Left renal cortex interstitium (tissue), 4 donors: ENCODE data around the gene AKT1S1. TPM values are rescaled to one million over a fixed set of nuclear protein-coding genes. Genes with fewer than 3 reads are reported as not detected.
A peak's percentile ranks its signal among the peaks of the same experiment; 100 is the strongest.

Experiments
- DNase-seq, 4 donors: peaks; one replicate each; pipeline ENCODE4 v3.0.0-alpha.2; 2013; ENCODE audit warnings: low read depth in 4 of 4, low spot score in 2 of 4, missing footprints in 1 of 4
- polyA plus RNA-seq, 4 donors: library from polyadenylated mRNA; unstranded; fragments of 120-200 nt; gene quantifications; one replicate each; pipeline ENCODE4 v1.2.1, GENCODE V29; 2013; ENCODE audit not compliant: insufficient read length in 4 of 4

Gene AKT1S1
- polyA plus RNA-seq, 4 donors: 27.4 to 49.0 (median 39.7) TPM

DNA sequence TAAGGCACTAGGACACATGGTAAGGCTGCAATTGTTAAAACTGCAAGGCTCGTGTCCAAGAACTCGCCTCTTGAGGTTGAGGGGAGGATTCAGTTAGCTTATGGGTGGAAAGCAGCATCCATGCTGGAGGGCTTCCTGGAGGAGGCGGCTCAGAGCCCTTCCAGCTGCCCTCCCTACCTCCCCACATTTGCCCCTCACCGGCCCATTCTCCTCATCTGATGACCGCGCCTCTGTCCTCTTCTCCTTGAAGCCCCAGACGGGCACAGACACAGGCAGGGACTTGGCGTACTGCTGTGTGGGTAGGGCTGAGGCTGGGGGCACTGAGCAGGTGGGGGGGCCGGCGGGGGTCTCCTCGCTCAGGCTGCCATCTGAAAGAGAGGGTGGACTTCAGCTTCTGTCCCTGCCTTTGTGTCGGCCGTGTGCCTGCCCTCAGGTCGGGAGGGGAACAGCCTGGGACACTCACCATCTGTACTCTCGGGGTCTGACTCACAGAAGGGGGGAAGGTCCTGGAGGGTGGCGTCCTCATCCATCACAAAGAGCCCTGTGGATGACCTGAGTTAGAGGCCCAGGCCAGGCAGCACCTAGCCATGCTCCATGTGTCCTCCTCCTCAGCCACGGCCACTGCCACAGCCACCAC is 5.7 kb downstream of the AKT1S1 start:
- DNase-seq: no peak

DNA sequence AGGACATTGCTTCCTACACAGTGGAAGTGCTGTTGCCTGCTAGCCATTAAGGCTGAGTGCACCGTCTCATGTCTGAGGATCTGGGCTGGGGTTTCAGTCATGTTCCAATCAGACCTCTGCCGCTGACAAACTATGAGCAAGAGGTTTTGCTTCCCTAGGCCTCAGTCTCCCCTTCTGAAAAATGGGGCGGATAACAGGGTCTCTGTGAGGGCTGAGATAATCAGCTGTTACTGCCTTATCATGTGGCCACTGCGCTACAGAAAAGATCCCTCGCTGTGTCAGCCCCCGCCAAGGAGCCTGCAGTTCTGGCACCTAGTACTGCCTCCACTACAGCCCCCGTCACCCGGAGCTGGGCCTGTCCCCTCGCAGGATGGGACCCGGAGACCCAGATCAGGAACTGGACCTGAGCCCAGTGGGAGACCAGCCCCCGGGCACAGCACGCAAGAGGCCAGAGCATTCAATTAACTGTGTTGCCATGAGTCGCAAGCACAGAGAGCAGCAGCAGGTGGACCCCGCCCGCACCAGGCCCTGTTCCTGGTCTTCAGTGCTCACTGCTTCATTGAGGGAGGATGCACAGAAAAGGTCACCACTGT is 6.8 kb downstream of the AKT1S1 start:
- no peak for DNase-seq

DNA sequence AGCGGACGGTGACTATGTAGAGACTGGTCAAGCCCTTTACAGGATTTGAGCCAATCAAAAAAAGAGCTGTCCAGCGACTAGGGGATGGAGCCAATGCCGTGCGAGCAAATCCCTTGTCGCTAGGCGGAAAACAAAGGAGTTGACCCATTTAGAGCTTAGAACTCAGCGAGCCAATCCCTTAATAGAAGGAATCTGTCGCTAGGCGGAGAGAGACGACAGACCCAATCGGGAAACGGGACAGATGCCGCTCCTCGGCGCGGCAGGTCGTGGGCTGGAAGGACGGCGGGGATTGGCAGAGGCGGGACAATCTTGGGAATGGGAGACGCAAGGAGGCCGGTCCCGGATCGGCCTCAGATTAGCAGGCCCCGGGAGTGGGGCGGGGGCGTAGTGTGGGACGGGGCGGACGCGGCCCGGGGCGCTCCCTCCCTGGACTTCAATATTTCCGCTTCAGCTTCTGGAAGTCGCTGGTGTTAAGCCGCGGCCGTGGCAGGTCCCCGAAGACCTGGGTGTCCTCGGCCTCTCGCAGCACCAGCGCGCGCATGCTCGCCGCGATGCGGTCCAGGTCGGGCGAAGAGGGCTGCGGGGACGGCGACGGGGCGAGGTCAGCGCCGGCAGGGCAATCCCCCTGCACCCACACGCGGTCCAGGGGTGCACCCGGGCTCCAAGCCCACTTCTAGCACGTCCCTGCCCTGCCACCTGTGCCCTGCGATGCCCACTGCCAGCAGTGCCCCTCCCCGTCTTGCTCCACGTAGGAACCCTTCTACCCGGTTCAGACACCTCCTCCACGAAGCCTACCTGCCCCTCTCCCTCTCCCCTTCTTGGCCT is 7.5 kb downstream of the AKT1S1 start:
- peak; percentile 98 to 100 (median 98) for DNase-seq

DNA sequence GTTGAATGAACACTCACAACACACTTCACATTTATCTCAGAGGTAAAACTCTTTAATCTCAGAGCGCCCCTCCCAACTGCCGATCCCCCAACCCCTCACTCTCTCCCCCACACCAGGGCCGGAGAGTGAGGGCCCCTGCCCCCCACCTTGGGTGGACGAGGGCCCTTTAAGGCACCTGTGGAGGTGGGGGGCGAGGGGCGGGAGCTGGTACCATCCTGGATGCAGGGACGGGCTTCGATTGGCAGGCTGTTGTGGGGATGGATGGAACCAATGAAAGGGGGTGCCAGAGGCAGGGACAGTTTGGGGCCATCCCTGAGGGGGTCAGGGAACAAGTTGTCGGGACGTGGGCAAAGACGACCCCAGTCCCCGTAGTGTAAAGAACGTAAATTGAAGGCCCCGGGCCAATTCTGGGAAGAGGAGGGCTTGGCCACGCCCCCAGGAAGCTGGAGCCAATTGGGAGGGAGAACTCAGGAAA is 8.1 kb downstream of the AKT1S1 start:
- no peak for DNase-seq

DNA sequence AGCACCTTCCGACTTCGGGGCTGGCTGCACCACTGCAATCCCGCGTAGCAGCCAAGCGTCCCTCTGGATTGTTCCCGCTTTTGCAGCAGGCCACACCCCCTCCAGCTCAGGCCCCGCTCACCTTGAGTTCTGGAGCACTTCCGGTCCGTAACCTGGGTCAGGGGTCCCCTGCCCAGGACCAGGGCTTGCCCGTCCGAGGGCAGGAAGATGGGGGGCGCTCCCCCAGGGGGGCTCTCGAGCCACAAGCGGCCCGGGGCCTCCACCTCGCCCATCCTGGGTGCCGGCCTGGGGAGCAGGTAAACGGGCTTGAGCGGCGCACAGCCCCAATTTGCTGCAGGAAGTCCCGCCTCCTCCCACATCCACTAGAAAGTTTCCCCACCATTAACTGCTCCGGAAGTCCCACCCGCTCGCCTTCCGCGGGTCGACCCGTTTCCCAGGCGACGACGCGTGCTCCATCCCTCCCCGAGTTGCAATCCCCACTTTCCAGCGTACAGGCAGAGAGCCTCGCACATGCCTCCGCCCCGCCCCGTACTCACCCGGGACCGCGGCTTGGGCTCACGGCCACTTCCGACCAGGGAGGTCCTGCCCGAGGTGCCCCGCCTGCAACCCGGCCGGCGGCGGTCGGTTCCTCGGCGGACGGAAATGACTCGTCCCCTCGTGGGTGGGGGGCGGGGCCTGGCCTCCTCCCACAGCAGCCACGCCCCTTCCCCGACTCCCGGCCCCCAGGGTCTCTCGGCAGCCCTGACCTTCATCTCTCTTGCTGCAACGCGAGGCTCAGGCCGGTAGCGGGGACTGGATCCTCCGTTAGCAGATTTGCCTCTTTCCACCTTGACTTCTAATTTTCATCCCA is 10.0 kb downstream of the AKT1S1 start, which contains the start of gene PNKP:
TSS of gene PNKP (minus strand) at position 644 of the 850 bp plus-strand sequence. CDS start at position 272, 372 bp downstream.
- peak; percentile 84 to 88 (median 88) for DNase-seq

DNA sequence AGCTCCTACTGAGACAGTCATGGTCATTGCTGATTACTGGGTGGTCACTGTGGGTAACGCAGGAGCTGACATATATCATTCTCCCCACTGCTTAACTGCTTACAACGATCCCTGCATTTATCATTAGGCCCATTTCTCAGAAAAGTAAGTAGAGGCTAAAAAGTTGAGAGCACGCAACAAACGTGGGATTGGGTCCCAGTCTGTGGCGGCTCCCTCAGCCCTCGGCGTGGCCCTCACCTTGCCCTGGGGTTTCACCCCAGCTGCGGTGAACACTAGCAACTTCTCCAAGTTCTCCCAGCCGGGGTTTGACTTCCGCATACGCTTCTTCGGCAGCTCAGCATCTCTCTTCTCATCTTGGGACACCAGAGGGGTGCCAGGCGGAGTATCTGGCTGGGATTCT is 12.3 kb downstream of the AKT1S1 start:
- no peak for DNase-seq

DNA sequence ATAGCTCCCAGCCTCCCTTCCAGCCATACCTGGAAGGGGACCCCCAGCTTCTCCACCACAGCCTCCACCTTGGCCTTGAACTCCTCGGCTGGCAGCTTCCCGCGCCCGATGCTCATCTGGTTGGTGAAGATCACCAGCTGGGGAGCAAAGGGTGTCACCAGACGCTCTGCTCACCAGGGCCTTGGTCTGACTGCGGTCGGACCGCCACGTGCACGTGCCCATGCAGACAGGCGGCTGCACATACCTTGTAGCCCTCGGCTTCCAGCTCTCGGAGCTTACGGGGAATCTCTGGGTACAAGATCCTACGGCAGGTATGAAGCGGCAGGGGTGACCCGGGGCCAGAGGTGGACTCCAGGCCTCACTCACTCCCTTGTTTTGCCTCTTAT is 13.2 kb downstream of the AKT1S1 start:
- no peak for DNase-seq

DNA sequence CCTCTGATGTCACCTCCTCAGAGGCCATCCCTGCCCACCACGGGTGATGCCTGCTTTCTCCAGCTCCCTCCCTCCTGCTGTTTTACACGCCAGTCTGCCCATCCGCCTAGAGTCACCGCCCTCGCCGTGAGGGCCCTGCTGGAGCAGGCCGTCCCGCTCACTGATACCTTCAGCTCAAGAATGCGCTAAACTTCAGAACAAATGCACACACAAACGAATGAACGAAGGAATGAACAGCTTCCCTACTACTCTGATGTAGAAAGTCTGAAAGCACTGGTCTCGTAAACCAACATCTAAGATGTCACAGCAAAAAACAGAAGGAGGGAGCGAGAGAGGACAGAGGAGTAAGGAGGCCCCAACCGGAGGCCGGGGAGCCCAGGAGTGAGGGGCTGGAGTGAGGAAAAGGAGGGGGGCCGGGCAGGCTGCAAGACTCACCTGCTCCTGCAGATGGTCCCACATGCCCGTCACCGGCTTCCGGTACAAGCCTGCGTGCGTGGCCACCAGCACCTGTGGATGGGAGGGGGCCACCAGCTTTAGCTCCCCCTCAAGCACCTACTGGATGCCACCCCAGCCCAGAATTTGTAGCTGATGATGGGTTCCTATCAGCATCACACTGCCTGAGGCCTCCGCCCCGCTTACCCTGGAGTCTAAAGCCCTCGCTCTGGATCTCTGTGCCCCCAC is 13.8 kb downstream of the AKT1S1 start:
- no peak for DNase-seq

DNA sequence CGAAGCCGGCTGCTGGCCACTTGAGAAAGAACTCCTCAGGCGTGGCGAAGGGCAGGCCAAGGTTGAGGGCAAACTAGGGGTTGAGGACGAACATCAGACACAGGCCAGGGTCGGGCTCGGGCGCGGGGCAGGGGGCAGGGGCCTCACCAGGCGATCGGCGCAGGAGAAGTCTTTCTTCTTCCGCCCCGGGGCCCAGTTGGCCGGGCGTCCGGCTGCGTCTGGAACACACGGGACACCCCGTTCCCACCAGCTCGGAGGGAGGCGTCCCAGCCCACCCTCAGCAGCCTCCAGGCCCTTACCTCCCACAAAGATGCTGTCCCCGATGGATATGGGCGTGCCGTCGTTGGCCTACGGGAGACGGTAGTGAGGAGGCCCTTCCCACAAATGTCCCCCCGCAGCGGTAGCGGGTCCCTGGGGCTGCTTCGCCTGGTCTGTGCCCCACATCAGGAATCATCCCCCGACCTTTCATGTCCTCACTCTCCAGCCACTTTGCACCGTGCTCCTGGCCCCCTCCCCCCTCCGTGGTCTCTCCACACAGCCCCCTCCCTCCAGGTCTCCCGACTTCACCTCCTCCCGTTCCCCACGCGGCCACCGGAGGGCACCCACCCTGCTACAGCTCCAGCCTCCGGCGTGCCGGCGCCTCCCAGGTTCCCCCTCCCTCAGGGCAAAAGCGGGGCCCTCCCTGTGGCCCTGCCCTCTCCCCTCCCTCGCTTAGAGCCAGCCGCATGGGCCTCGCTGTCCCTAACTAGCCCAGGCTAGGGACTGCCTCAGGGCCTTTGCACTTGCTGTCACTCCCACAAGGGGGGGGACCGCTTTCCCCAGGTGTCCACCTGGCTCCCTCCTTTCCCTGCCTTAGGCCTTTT is 14.5 kb downstream of the AKT1S1 start:
- DNase-seq: no peak

DNA sequence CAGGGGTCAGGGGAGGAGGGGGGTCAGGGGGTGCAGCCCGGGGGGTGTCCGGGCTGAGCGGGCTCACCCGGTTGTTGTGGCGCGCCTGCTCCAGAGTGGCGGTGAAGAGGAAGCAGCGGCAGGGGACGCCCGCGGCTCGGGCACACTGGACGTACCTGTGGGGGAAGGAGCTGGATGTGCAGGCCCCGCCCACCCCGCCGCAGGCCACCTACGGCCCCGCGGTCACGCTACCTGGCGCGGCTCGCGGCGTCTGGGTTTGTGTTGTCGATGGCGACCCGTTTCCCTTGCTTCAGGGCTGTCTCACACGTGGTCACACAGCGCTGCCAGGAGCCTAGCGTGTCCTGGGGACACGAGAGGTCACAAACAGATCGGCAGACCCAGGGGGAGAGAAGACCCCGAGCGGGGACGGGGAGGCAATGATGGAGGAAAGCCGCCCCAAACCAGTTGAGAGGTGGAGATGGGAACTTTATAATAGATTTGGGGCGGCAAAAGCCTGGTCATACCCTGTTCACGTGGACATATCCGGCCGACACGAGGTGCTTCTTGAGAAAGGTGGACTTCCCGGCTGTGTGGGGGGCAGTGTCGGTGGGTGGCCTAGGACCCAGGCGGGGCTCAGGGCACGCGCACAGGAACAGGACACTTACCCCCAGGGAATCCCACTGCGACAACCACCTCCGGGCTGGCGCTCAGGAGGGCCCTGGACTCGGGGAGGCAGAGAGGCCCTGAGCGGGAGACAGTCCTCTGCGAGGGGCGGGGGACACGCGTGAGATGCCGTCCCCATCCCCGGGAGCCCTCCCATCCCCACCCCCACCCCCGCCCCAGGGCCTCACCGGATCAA is 15.4 kb downstream of the AKT1S1 start:
- DNase-seq: no peak

DNA sequence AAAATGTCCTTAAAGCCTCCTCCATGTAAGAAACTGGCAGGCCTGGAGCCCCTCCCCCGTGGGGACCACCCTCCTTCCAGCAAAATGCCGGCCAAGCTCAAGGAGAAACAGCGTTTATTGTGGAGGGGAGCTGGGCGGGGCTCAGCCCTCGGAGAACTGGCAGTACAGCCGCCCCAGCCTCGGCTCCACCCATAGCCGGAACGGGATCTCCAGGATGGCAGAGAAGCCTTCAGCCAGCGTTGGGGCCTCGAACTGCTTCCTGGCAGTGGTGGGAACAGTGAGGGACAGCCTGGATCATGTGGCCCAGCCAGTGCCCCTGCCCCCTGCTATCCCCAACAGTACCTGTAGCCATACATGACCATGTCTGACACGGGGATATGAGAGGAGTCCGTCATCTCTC is 16.0 kb downstream of the AKT1S1 start:
- DNase-seq: no peak

DNA sequence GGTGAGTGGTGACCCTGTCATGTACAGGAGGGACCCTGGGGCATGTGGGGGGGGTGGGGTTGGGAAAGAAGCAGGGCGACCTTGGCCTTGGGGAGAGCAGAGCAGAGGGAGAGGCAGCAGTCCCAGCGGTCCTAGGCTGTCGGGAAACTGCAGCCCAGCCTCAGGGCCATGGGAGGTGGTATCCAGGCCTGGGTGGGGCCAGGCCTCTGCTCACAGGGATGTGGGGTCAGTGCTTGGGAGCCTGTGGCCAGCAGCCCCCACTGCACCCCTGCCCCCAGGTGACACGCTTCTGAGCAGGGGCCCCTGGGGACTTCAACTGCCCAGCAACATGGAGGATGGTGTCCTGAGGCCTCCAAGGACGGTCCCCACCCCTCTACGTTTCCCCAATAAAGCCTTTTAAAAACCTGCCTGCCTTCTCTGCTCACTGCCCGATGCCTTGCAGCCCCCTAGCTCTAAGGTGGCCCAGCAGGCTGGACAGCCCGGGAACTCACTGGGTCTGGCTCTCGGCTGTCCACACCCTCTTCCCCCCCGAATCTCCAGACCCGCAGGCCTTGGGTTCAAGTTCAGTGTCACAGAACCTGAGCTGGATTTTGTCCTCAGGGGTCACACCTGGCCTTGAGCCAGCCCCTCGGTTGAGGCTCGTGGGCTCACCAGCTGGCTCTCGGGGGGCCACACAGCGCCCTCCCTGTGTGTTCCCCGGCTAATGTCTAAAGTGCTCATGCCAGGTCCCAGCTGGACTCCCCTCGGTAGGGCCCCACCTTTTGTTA is 16.6 kb downstream of the AKT1S1 start:
- DNase-seq: no peak

DNA sequence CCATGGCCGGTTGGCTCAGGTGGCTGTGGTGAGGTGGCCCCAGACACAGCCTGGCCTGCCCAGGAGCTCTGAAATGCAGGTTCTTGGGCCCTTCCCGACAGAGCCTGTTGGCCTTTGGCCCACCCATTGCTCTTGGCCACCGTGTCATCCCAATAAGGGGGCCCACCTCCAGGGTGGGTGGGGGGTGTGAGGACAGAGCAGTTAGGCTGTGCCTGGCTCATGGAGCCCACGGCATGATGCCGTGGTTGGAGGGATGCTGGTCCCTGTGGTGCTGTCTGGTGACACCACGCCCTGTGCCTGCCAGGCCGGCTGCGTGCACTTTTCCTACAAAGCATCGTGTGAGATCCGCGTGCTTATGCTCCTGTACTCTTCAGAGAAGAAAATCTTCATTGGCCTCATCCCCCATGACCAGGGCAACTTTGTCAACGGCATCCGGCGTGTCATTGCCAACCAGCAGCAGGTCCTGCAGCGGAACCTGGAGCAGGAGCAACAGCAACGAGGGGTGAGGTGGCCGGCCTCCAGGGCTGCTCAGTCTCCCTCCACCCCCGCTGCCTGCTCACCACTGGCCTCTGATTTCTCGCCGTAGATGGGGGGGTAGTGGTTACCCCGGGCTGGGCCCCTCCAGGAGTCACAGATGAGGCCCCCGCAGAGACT is 17.3 kb downstream of the AKT1S1 start:
- no peak for DNase-seq

DNA sequence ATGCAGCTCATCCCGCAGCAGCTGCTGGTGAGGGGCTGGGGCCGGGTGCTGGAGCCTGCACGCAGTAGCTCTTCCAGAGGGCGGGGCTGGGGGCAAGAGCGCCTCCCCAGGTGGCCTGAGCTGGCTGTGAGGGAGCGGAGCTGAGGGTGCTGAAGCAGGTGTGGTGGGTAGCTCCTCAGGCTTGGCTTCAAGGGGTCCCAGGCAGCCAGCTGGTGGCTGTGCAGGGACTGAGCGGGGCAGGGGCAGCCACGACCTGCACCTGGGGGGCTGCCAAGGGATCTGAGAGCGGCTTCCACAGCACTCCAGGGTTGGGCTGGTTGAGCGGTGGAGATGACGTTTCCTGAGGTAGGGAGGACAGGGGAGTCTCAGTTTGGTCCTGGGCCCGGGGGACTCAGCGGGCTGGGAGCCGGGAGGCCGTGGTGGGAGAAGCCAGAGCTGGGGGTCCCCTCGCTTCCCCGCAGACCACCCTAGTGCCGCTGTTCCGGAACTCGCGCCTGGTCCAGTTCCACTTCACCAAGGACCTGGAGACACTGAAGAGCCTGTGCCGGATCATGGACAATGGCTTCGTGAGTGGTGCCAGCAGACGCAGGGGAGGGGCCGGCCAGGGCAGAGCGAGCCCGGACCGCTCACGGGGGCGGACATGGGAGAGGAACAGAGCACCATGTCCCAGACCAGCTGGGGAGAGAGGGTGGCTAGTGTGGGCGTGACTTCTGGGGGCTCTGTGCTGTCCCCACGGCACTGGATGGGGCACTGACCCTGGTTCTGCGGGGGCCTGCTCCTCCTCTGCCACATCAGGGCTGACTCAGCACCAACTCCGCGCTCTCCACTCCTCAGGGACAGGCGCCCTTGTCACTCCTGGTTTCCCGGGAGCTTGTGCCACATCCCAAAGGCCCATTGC is 18.8 kb downstream of the AKT1S1 start:
- no peak for DNase-seq

DNA sequence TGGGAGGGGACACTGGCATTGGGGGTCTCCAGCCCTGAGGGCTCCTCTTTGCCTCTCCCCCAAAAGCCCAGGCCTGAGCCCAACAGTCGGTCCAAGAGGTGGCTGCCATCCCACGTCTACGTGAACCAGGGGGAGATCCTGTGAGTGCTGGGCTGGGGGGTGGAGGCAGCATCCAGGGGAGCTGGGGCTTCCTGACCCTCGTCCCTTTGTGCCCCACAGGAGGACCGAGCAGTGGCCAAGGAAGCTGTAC is 19.4 kb downstream of the AKT1S1 start:
- DNase-seq: no peak
